Nephron (organoid): ENCODE measurements around the gene BTLA.

ENCODE experiments used
- H3K27ac Mint-ChIP-seq, 3 experiments: 2 replicates each; pipeline ENCODE4 v1.8.0; 2020; ENCODE audit warnings: mixed read lengths in 3 of 3, mild to moderate bottlenecking in 2 of 3, moderate library complexity in 1 of 3
- H3K27me3 Mint-ChIP-seq: 2 replicates; pipeline ENCODE4 v1.8.0; 2021; ENCODE audit warnings: low read depth, mild to moderate bottlenecking, moderate library complexity, mixed read lengths
- H3K36me3 Mint-ChIP-seq: 2 replicates; pipeline ENCODE4 v1.8.0; 2020; ENCODE audit warnings: low read depth, mixed read lengths
- H3K4me1 Mint-ChIP-seq: 2 replicates; pipeline ENCODE4 v1.8.0; 2020; ENCODE audit warnings: mixed read lengths
- H3K4me3 Mint-ChIP-seq, 3 experiments: 2 replicates each; pipeline ENCODE4 v1.8.0; 2020; ENCODE audit warnings: mild to moderate bottlenecking in 3 of 3, mixed read lengths in 3 of 3, moderate library complexity in 2 of 3
- H3K9me3 Mint-ChIP-seq: 2 replicates; pipeline ENCODE4 v1.8.0; 2020; ENCODE audit warnings: mixed read lengths
- TF ChIP-seq, protein P1 (sequence below), 3 experiments: fragments of 200-600 bp; sonication (generic); IDR thresholded peaks; one replicate each; pipeline ENCODE4 v1.5.0; 2021; ENCODE audit warnings: antibody characterized with exemption in 3 of 3; ENCODE audit not compliant: unreplicated experiment in 3 of 3

The BTLA gene

DNA sequence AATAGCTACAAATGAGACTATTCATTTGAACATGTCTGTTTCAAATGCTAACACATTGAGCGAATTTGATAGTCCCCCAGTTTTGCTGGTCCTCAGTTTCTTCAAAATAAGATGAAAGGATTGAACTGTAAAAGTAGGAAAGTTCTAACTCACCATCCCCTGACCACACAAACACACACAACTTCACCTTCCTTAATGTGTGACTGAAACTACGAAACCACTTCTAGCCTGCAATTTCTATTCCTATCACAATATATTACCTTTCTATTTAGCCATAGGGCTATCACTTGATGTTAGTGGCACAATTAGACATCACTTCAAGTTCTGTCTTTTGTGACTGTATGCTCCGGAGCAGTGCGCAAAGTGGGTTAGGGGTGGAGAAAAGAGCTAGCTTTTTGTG, 14.9 kb downstream of the BTLA start:
- no peaks in the 10 kb centered on the region for H3K36me3 Mint-ChIP-seq
- no peak overlapping the region for H3K4me3 Mint-ChIP-seq
- no peaks in the 10 kb centered on the region for H3K4me1 Mint-ChIP-seq
- no peak overlapping the region for H3K27ac Mint-ChIP-seq
- TF ChIP-seq, protein P1, sequence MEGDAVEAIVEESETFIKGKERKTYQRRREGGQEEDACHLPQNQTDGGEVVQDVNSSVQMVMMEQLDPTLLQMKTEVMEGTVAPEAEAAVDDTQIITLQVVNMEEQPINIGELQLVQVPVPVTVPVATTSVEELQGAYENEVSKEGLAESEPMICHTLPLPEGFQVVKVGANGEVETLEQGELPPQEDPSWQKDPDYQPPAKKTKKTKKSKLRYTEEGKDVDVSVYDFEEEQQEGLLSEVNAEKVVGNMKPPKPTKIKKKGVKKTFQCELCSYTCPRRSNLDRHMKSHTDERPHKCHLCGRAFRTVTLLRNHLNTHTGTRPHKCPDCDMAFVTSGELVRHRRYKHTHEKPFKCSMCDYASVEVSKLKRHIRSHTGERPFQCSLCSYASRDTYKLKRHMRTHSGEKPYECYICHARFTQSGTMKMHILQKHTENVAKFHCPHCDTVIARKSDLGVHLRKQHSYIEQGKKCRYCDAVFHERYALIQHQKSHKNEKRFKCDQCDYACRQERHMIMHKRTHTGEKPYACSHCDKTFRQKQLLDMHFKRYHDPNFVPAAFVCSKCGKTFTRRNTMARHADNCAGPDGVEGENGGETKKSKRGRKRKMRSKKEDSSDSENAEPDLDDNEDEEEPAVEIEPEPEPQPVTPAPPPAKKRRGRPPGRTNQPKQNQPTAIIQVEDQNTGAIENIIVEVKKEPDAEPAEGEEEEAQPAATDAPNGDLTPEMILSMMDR (IDR thresholded peaks at IDR 0.05; ENCODE audit: unreplicated experiment in 3 of 3) = no peak
- H3K9me3 Mint-ChIP-seq = no peaks in the 10 kb centered on the region
- peaks cover 5% of the 10 kb centered on the region for H3K27me3 Mint-ChIP-seq

DNA sequence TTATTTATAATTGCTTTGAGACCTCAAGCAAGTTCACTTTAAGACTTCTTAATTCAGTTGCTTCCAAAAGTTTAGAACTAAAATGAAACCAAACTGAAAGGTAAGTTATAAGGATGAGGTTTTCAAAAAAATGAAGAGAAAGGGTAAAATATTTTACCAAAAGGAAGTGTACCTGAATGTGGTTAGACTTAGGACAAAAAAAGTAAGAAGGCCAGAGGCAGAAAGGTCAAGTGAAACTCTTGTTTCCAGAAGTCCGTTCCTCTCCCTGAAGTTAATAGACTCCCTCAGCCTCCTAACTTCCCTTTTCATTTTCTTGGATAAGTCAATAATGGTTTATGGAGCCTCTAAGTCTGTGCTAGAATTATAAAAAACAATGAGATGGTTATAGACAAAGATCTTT, 16.6 kb downstream of the BTLA start:
- TF ChIP-seq, protein P1 (IDR thresholded peaks at IDR 0.05; ENCODE audit: unreplicated experiment in 3 of 3) = no peak
- Mint-ChIP-seq H3K27me3 (peaks cover 5% of the 10 kb centered on the region), H3K36me3 (no peaks in the 10 kb centered on the region), H3K9me3 (no peaks in the 10 kb centered on the region), H3K27ac (no peak overlapping the region), H3K4me3 (no peak overlapping the region), H3K4me1 (no peaks in the 10 kb centered on the region)

DNA sequence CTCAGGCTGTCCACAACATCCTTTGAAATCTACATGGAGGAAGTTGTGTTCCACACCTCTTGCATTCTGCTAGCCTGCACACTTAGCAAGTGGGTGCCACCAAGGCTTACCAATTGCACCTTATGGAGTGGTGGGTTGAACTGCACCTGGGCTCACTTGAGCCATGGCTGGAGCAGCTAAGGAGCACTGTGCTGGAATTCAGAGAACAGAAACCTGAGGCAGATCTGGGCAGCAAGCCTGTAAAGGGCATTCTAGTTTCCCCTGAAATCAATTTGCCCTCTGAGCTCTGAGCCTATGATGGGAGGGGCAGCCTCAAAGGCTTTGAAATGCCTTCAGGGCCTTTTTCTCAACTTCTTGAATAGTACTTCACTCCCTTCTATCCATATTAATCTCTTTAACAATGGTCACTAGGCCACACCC, 18.0 kb downstream of the BTLA start:
- Mint-ChIP-seq H3K27ac (no peak overlapping the region), H3K9me3 (no peaks in the 10 kb centered on the region), H3K36me3 (no peaks in the 10 kb centered on the region), H3K4me3 (no peak overlapping the region), H3K4me1 (no peaks in the 10 kb centered on the region), H3K27me3 (peaks cover 5% of the 10 kb centered on the region)
- TF ChIP-seq, protein P1 (IDR thresholded peaks at IDR 0.05; ENCODE audit: unreplicated experiment in 3 of 3) = no peak

DNA sequence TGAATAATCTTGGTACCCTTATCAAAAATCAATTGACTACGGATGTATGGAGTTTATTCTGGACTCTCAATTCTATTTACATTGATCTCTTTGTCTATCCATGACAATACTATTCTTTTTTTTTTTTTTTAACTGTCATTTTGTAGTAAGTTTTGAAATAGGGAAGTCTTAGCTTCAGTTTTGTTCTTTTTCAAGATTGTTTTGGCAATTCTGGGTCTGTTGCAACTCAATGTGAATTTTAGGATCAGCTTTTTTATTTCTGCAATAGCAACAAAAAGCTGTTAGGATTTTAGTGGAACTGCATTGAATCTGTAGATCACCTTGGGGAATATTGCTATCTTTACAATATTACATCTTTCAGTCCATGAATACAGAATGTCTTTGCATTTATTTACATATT, 21.4 kb downstream of the BTLA start:
- Mint-ChIP-seq H3K4me1 (no peaks in the 10 kb centered on the region), H3K36me3 (no peaks in the 10 kb centered on the region), H3K27ac (no peak overlapping the region), H3K9me3 (no peaks in the 10 kb centered on the region), H3K27me3 (no peaks in the 10 kb centered on the region), H3K4me3 (no peak overlapping the region)
- TF ChIP-seq, protein P1 (IDR thresholded peaks at IDR 0.05; ENCODE audit: unreplicated experiment in 3 of 3) = no peak

DNA sequence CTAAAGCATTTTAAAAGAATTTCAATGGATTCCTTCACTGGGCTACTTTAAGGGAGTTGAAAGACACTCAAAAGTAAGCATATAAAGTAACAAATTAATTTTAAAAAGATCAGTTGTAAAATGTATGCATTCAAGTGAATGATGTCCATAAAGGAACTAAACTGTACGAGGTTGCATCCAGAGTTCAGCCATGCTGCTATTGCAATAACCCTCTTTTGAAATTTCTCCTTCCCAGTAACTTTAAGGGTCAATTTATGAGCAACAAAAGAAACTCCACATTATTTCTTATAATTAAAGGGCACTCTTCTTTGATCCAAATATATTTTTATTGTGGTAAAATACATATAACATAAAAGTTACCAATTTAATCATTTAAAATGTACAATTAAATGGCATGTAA, 22.9 kb downstream of the BTLA start:
- no peak overlapping the region for H3K27ac Mint-ChIP-seq
- no peak overlapping the region for H3K4me3 Mint-ChIP-seq
- no peaks in the 10 kb centered on the region for H3K27me3 Mint-ChIP-seq
- no peaks in the 10 kb centered on the region for H3K36me3 Mint-ChIP-seq
- TF ChIP-seq, protein P1 (IDR thresholded peaks at IDR 0.05; ENCODE audit: unreplicated experiment in 3 of 3) = no peak
- no peaks in the 10 kb centered on the region for H3K4me1 Mint-ChIP-seq
- H3K9me3 Mint-ChIP-seq = no peaks in the 10 kb centered on the region

DNA sequence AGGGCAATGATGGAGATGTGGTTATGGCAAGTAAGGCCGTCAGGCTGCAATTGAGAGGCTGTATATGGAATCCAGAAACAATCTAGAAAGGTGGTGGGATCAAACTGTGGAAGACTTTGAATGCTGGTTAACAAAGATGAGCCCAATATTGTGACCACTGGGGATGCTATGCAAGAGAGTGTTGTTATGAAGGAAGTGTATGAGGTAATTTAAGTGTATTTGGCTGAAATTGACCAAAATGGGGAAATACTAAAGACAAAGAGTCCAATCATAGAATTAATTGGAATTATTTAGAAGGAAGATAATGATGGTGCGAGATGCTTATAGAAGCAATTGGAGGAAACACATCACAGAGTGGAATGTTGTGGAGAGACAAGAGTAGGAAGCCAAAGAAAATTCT, 24.5 kb downstream of the BTLA start:
- Mint-ChIP-seq H3K4me3 (no peak overlapping the region), H3K27me3 (no peaks in the 10 kb centered on the region), H3K27ac (no peak overlapping the region), H3K36me3 (no peaks in the 10 kb centered on the region), H3K9me3 (no peaks in the 10 kb centered on the region), H3K4me1 (no peaks in the 10 kb centered on the region)
- TF ChIP-seq, protein P1 (IDR thresholded peaks at IDR 0.05; ENCODE audit: unreplicated experiment in 3 of 3) = no peak
